H9 (cell line): Measurements from ENCODE around the gene TTC23. TPM values are rescaled to one million over a fixed set of nuclear protein-coding genes. Genes with fewer than 3 reads are reported as not detected.

ENCODE experiments used
- DNase-seq: peaks from one replicate; pipeline ENCODE4 v3.0.0-alpha.2; 2017
- H2AFZ ChIP-seq: one replicate; pipeline ENCODE4 v1.6.1; 2013; ENCODE audit warnings: mild to moderate bottlenecking, low read length, control low read depth, moderate library complexity
- H2AK5ac ChIP-seq: 2 replicates; pipeline ENCODE4 v1.6.1; 2013; ENCODE audit warnings: low read length, control low read depth, mixed read lengths; ENCODE audit not compliant: insufficient read length
- H2BK120ac ChIP-seq: one replicate; pipeline ENCODE4 v1.6.1; 2013; ENCODE audit warnings: low read depth, mild to moderate bottlenecking, low read length, control low read depth, inconsistent platforms; ENCODE audit not compliant: poor library complexity, severe bottlenecking
- H2BK12ac ChIP-seq: 2 replicates; pipeline ENCODE4 v1.6.1; 2013; ENCODE audit warnings: low read length, control low read depth, mixed read lengths, low read depth; ENCODE audit not compliant: insufficient read length
- H2BK15ac ChIP-seq: 2 replicates; pipeline ENCODE4 v1.6.1; 2013; ENCODE audit warnings: low read depth, low read length, control low read depth
- H2BK20ac ChIP-seq: one replicate; pipeline ENCODE4 v1.6.1; 2013; ENCODE audit warnings: low read depth, mild to moderate bottlenecking, low read length, control low read depth, inconsistent platforms; ENCODE audit not compliant: poor library complexity, severe bottlenecking
- H2BK5ac ChIP-seq: 2 replicates; pipeline ENCODE4 v1.6.1; 2013; ENCODE audit warnings: low read length, control low read depth, mixed read lengths; ENCODE audit not compliant: insufficient read length
- H3K14ac ChIP-seq: 2 replicates; pipeline ENCODE4 v1.6.1; 2013; ENCODE audit warnings: low read length, control low read depth; ENCODE audit not compliant: insufficient read depth
- H3K18ac ChIP-seq: 2 replicates; pipeline ENCODE4 v1.6.1; 2013; ENCODE audit warnings: low read depth, mild to moderate bottlenecking, mixed read lengths, low read length, control low read depth; ENCODE audit not compliant: insufficient read length
- H3K23ac ChIP-seq: 2 replicates; pipeline ENCODE4 v1.6.1; 2013; ENCODE audit warnings: low read length, control low read depth, mixed read lengths, low read depth; ENCODE audit not compliant: insufficient read length
- H3K23me2 ChIP-seq: 2 replicates; pipeline ENCODE4 v1.6.1; 2013; ENCODE audit warnings: low read depth, mild to moderate bottlenecking, mixed read lengths, low read length, control low read depth; ENCODE audit not compliant: insufficient read length, poor library complexity, severe bottlenecking
- H3K27ac ChIP-seq: 2 replicates; pipeline ENCODE4 v1.5.1; 2013; ENCODE audit warnings: low read length, control low read depth, mixed read lengths, low read depth; ENCODE audit not compliant: insufficient read length
- H3K27me3 ChIP-seq: 2 replicates; pipeline ENCODE4 v1.6.1; 2013; ENCODE audit warnings: low read length, control low read depth, inconsistent platforms; ENCODE audit not compliant: insufficient read depth
- H3K4ac ChIP-seq: 2 replicates; pipeline ENCODE4 v1.6.1; 2013; ENCODE audit warnings: low read depth, mild to moderate bottlenecking, control low read depth, inconsistent platforms, low read length, moderate library complexity
- H3K4me1 ChIP-seq: 2 replicates; pipeline ENCODE4 v1.6.1; 2013; ENCODE audit warnings: low read length, control low read depth, inconsistent platforms; ENCODE audit not compliant: insufficient read depth
- H3K4me2 ChIP-seq: 2 replicates; pipeline ENCODE4 v1.6.1; 2013; ENCODE audit warnings: low read length, control low read depth, mixed read lengths; ENCODE audit not compliant: insufficient read length, insufficient read depth
- H3K56ac ChIP-seq: 2 replicates; pipeline ENCODE4 v1.6.1; 2013; ENCODE audit warnings: low read depth, mild to moderate bottlenecking, mixed read lengths, low read length, control low read depth; ENCODE audit not compliant: insufficient read length
- H3K79me1 ChIP-seq: 2 replicates; pipeline ENCODE4 v1.6.1; 2013; ENCODE audit warnings: low read depth, mild to moderate bottlenecking, moderate library complexity, low read length, control low read depth, inconsistent platforms; ENCODE audit not compliant: insufficient read depth, poor library complexity, severe bottlenecking
- H3K79me2 ChIP-seq: 2 replicates; pipeline ENCODE4 v1.6.1; 2013; ENCODE audit warnings: low read length, control low read depth, inconsistent platforms; ENCODE audit not compliant: insufficient read depth
- H3K9ac ChIP-seq: 2 replicates; pipeline ENCODE4 v1.6.1; 2013; ENCODE audit warnings: low read length, control low read depth, mixed read lengths; ENCODE audit not compliant: insufficient read length; ENCODE audit errors: extremely low read depth
- H3K9me3 ChIP-seq: one replicate; pipeline ENCODE4 v1.6.1; 2013; ENCODE audit warnings: low read depth, low read length, inconsistent platforms; ENCODE audit not compliant: control insufficient read depth
- H3T11ph ChIP-seq: one replicate; pipeline ENCODE4 v1.6.1; 2013; ENCODE audit warnings: mild to moderate bottlenecking, low read length, control low read depth, inconsistent platforms
- H4K20me1 ChIP-seq: one replicate; pipeline ENCODE4 v1.6.1; 2013; ENCODE audit not compliant: control insufficient read depth, insufficient read length, insufficient read depth
- H4K5ac ChIP-seq: 2 replicates; pipeline ENCODE4 v1.6.1; 2013; ENCODE audit warnings: low read depth, mild to moderate bottlenecking, mixed read lengths, low read length, control low read depth; ENCODE audit not compliant: insufficient read length
- H4K8ac ChIP-seq: replicated peaks from 2 replicates; pipeline ENCODE4 v1.6.1; 2013; ENCODE audit warnings: low read length, control low read depth, mixed read lengths, low read depth; ENCODE audit not compliant: insufficient read length
- H4K91ac ChIP-seq: 2 replicates; pipeline ENCODE4 v1.6.1; 2013; ENCODE audit warnings: low read depth, mild to moderate bottlenecking, moderate library complexity, mixed read lengths, low read length, control low read depth; ENCODE audit not compliant: insufficient read length
- H3K27ac Mint-ChIP-seq, 3 experiments: 2 replicates in 2 of 3; 3 replicates in 1 of 3; pipeline ENCODE4 v1.8.0; 2020 to 2021; ENCODE audit warnings: mixed read lengths in 3 of 3, mild to moderate bottlenecking in 1 of 3, moderate library complexity in 1 of 3
- H3K27me3 Mint-ChIP-seq: 2 replicates; pipeline ENCODE4 v1.8.0; 2021; ENCODE audit warnings: low read depth, mild to moderate bottlenecking, moderate library complexity, mixed read lengths
- H3K36me3 Mint-ChIP-seq, 3 experiments: 2 replicates in 2 of 3; 3 replicates in 1 of 3; pipeline ENCODE4 v1.8.0; 2020 to 2021; ENCODE audit warnings: low read depth in 3 of 3, mixed read lengths in 3 of 3; ENCODE audit not compliant: insufficient read depth in 1 of 3
- H3K4me1 Mint-ChIP-seq, 2 experiments: 2 replicates each; pipeline ENCODE4 v1.8.0; 2020; ENCODE audit warnings: mixed read lengths in 2 of 2
- H3K4me3 Mint-ChIP-seq, 2 experiments: 2 replicates in 1 of 2; 3 replicates in 1 of 2; pipeline ENCODE4 v1.8.0; 2020 to 2021; ENCODE audit warnings: mild to moderate bottlenecking in 2 of 2, mixed read lengths in 2 of 2, moderate library complexity in 1 of 2
- H3K9me3 Mint-ChIP-seq, 2 experiments: 2 replicates in 1 of 2; 3 replicates in 1 of 2; pipeline ENCODE4 v1.8.0; 2020; ENCODE audit warnings: mild to moderate bottlenecking in 2 of 2, mixed read lengths in 2 of 2, moderate library complexity in 1 of 2
- WGBS: extraction: QIAGEN DNeasy Blood & Tissue Kit; methylation state at CpG from one replicate; pipeline ENCODE4 v1.1.7; 2013; ENCODE audit warnings: missing lambda C conversion rate, low lambda C conversion rate, mixed read lengths; ENCODE audit not compliant: insufficient read length; ENCODE audit errors: extremely low coverage; 5-methylcytosine and 5-hydroxymethylcytosine counted together
- total RNA-seq: library from RNA; stranded (reverse); gene quantifications from 2 replicates; pipeline ENCODE4 v1.2.1, GENCODE V29; 2021
- TF ChIP-seq, protein P1 (sequence below): fragments of 200-600 bp; sonication (generic); conservative IDR thresholded peaks from 3 replicates; pipeline ENCODE4 v1.8.0; 2021; ENCODE audit warnings: antibody characterized with exemption, mild to moderate bottlenecking

Gene TTC23
- total RNA-seq, 1 experiment from 2014 or later = 14.3 TPM

GRCh38 chr15:99098991-99099390 is 150.4 kb downstream of the TTC23 start:
- no CpG with 5 or more reads among the region's 6 CpGs for WGBS
- Mint-ChIP-seq H3K4me3 (no peak overlapping the region), H3K27me3 (peaks cover 68% of the 10 kb centered on the region)

More at GRCh38 chr15:99098991-99099390, 150.4 kb downstream of the TTC23 start:
- Mint-ChIP-seq H3K4me1 (peaks cover 9 to 10% of the 10 kb centered on the region in 2 experiments), H3K27ac (no peak overlapping the region), H3K9me3 (no peaks in the 10 kb centered on the region; a peak in 1 of 5 replicates), H3K36me3 (no peaks in the 10 kb centered on the region; a peak in 1 of 7 replicates)
- H3K23me2 ChIP-seq = peaks cover 6% of the 10 kb centered on the region
- no peaks in the 10 kb centered on the region for H3K79me2 ChIP-seq
- no peak overlapping the region for H4K5ac ChIP-seq
- no peaks in the 10 kb centered on the region for H3K9me3 ChIP-seq
- no peak overlapping the region for H3K18ac ChIP-seq
- H3K27ac ChIP-seq = no peak overlapping the region
- no peak overlapping the region for H3K56ac ChIP-seq
- H3K4me1 ChIP-seq = no peaks in the 10 kb centered on the region
- TF ChIP-seq, protein P1, sequence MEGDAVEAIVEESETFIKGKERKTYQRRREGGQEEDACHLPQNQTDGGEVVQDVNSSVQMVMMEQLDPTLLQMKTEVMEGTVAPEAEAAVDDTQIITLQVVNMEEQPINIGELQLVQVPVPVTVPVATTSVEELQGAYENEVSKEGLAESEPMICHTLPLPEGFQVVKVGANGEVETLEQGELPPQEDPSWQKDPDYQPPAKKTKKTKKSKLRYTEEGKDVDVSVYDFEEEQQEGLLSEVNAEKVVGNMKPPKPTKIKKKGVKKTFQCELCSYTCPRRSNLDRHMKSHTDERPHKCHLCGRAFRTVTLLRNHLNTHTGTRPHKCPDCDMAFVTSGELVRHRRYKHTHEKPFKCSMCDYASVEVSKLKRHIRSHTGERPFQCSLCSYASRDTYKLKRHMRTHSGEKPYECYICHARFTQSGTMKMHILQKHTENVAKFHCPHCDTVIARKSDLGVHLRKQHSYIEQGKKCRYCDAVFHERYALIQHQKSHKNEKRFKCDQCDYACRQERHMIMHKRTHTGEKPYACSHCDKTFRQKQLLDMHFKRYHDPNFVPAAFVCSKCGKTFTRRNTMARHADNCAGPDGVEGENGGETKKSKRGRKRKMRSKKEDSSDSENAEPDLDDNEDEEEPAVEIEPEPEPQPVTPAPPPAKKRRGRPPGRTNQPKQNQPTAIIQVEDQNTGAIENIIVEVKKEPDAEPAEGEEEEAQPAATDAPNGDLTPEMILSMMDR = no peak
- H2AFZ ChIP-seq = no peak overlapping the region
- H3K9ac ChIP-seq = no peak overlapping the region
- no peak overlapping the region for H4K91ac ChIP-seq
- H2BK120ac ChIP-seq = no peak overlapping the region
- H4K20me1 ChIP-seq = no peaks in the 10 kb centered on the region
- no peak overlapping the region for H3K14ac ChIP-seq
- no peak overlapping the region for H3K4me2 ChIP-seq
- no peak overlapping the region for H3T11ph ChIP-seq
- H3K4ac ChIP-seq = no peak overlapping the region
- peaks cover 6% of the 10 kb centered on the region; the same call in 1 of the 2 replicates for H3K27me3 ChIP-seq
- no peak overlapping the region for H2BK5ac ChIP-seq
- no peak overlapping the region for H3K23ac ChIP-seq
- no peak overlapping the region for H2BK15ac ChIP-seq
- H3K79me1 ChIP-seq = no peaks in the 10 kb centered on the region
- H2BK12ac ChIP-seq = no peak overlapping the region
- no peak overlapping the region for H2BK20ac ChIP-seq
- H2AK5ac ChIP-seq = no peak overlapping the region
- no peak overlapping the region for H4K8ac ChIP-seq
- no peak for DNase-seq
